ACC112 (cell line): Measurements from ENCODE around the gene HINT2.

Experiments used
- H2AFZ ChIP-seq: fragments of 200-600 bp; sonication (generic); one replicate; pipeline ENCODE4 v1.6.0; 2017; ENCODE audit warnings: antibody characterized with exemption, low read length; ENCODE audit not compliant: unreplicated experiment
- H3K27ac ChIP-seq: fragments of 200-600 bp; sonication (generic); 2 replicates; pipeline ENCODE4 v1.5.1; 2014; ENCODE audit warnings: low read depth, mild to moderate bottlenecking, antibody characterized with exemption, low read length, moderate library complexity
- H3K27me3 ChIP-seq: fragments of 200-600 bp; sonication (generic); 2 replicates; pipeline ENCODE4 v1.6.1; 2014; ENCODE audit warnings: mild to moderate bottlenecking, antibody characterized with exemption, low read length, moderate library complexity, mixed read lengths; ENCODE audit not compliant: insufficient read depth
- H3K36me3 ChIP-seq: fragments of 200-600 bp; sonication (generic); 2 replicates; pipeline ENCODE4 v1.6.1; 2016; ENCODE audit warnings: mild to moderate bottlenecking, antibody characterized with exemption, low read length, moderate library complexity, mixed read lengths; ENCODE audit not compliant: insufficient read depth
- H3K4me1 ChIP-seq: fragments of 200-600 bp; sonication (generic); one replicate; pipeline ENCODE4 v1.6.1; 2016; ENCODE audit warnings: low read length, mixed read lengths; ENCODE audit not compliant: insufficient read depth, unreplicated experiment, control insufficient read depth
- H3K4me3 ChIP-seq: fragments of 200-600 bp; sonication (generic); 2 replicates; pipeline ENCODE4 v1.5.1; 2014; ENCODE audit warnings: mild to moderate bottlenecking, low read depth, low read length
- H3K79me2 ChIP-seq: fragments of 200-600 bp; sonication (generic); one replicate; pipeline ENCODE4 v1.6.0; 2016; ENCODE audit warnings: low read length; ENCODE audit not compliant: control insufficient read depth, unreplicated experiment, insufficient read depth

The HINT2 gene

GRCh38 chr9:35810122-35810521, 4.7 kb downstream of the HINT2 start:
- no peak overlapping the region for H3K27ac ChIP-seq
- no peak overlapping the region for H3K4me3 ChIP-seq
- no peak overlapping the region for H2AFZ ChIP-seq
- no peaks in the 10 kb centered on the region for H3K79me2 ChIP-seq
- H3K27me3 ChIP-seq = no peaks in the 10 kb centered on the region
- H3K36me3 ChIP-seq = peaks cover 4% of the 10 kb centered on the region; the same call in 1 of the 2 replicates
- peaks cover 9% of the 10 kb centered on the region for H3K4me1 ChIP-seq

- Histone ChIP-seq H3K79me2 (no peaks in the 10 kb centered on the region), H3K4me1 (no peaks in the 10 kb centered on the region), H3K27ac (no peak overlapping the region), H3K36me3 (peaks cover 6% of the 10 kb centered on the region), H3K4me3 (no peak overlapping the region), H3K27me3 (no peaks in the 10 kb centered on the region), H2AFZ (no peak overlapping the region)
Measured at GRCh38 chr9:35808433-35808832, 6.4 kb downstream of the HINT2 start.

DNA sequence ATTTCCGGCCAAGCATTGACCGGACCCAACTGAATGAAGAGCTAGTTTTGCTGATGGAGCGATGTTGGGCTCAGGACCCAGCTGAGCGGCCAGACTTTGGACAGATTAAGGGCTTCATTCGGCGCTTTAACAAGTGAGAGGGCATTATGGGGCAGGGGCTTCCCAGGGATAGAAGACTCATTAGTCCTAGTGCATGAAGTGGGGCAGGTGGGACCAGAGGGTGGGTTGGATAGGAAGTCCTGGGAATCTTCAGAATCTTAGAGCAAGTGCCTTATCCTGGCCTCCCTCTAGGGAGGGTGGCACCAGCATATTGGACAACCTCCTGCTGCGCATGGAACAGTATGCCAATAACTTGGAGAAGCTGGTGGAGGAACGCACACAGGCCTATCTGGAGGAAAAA, 8.7 kb downstream of the HINT2 start:
- Histone ChIP-seq H2AFZ (no peak overlapping the region), H3K27me3 (no peaks in the 10 kb centered on the region), H3K79me2 (no peaks in the 10 kb centered on the region), H3K27ac (no peak overlapping the region), H3K36me3 (peaks cover 7% of the 10 kb centered on the region), H3K4me3 (no peak overlapping the region), H3K4me1 (no peaks in the 10 kb centered on the region)

GRCh38 chr9:35801328-35802128, 13.3 kb downstream of the HINT2 start:
- H3K36me3 ChIP-seq = peaks cover 4% of the 10 kb centered on the region; the same call in 1 of the 2 replicates

GRCh38 chr9:35800530-35800929, 14.3 kb downstream of the HINT2 start:
- Histone ChIP-seq H3K36me3 (peaks cover 4% of the 10 kb centered on the region; the same call in 1 of the 2 replicates), H3K79me2 (peaks cover 10% of the 10 kb centered on the region), H3K27ac (no peak overlapping the region), H3K27me3 (no peaks in the 10 kb centered on the region), H3K4me1 (peaks cover 20% of the 10 kb centered on the region), H3K4me3 (no peak overlapping the region), H2AFZ (no peak overlapping the region)

More at GRCh38 chr9:35801328-35802128, 13.3 kb downstream of the HINT2 start:
- Histone ChIP-seq H3K27me3 (no peaks in the 10 kb centered on the region), H3K27ac (no peak overlapping the region), H3K79me2 (peaks cover 10% of the 10 kb centered on the region), H3K4me1 (peaks cover 16% of the 10 kb centered on the region), H2AFZ (no peak overlapping the region), H3K4me3 (no peak overlapping the region)

- peaks cover 21% of the 10 kb centered on the region for H3K79me2 ChIP-seq
- no peak overlapping the region for H3K4me3 ChIP-seq
- peak overlapping the region; percentile 15; the same call in 1 of the 2 replicates for H3K27ac ChIP-seq
- H2AFZ ChIP-seq = no peak overlapping the region
- no peaks in the 10 kb centered on the region for H3K27me3 ChIP-seq
- peaks cover 36% of the 10 kb centered on the region for H3K4me1 ChIP-seq
- peaks cover 4% of the 10 kb centered on the region; the same call in 1 of the 2 replicates for H3K36me3 ChIP-seq
Measured at GRCh38 chr9:35798658-35799374, 16.0 kb downstream of the HINT2 start.

GRCh38 chr9:35797311-35798109, 17.3 kb downstream of the HINT2 start:
- H3K27me3 ChIP-seq = no peaks in the 10 kb centered on the region
- no peaks in the 10 kb centered on the region for H3K36me3 ChIP-seq
- H3K4me1 ChIP-seq = peaks cover 48% of the 10 kb centered on the region

GRCh38 chr9:35795695-35796094, 19.1 kb downstream of the HINT2 start:
- Histone ChIP-seq H3K27me3 (no peaks in the 10 kb centered on the region), H3K27ac (no peak overlapping the region), H3K36me3 (no peaks in the 10 kb centered on the region), H3K4me3 (peak overlapping the region; percentile 78; the same call in 1 of the 2 replicates), H2AFZ (no peak overlapping the region), H3K79me2 (peaks cover 40% of the 10 kb centered on the region), H3K4me1 (peaks cover 55% of the 10 kb centered on the region)

More at GRCh38 chr9:35797311-35798109, 17.3 kb downstream of the HINT2 start:
- peaks cover 33% of the 10 kb centered on the region for H3K79me2 ChIP-seq
- 0 out of 2 replicates have a peak overlapping the region, but pooled peaks have one; percentile 15 for H3K27ac ChIP-seq
- no peak overlapping the region for H3K4me3 ChIP-seq
- no peak overlapping the region for H2AFZ ChIP-seq

DNA sequence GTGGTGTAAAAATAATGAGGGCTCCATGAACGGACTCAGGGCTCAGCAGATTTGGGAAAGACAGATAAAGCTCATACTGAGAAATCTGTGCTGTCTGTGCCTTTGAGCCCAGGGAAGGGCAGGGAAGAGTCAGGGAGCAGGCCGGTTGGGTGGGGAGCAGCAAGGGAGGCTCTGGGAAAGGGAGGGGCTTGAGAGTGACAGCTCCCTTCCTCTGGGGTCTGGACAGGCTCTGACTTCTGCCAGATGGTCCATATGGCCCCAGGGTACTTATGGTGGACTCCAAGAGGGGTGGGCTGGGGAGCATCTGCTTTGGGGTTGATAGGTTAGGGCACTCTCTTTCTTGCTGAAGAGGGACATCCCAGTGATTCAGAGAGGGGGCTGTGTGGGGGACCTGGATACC, 21.4 kb downstream of the HINT2 start:
- no peak overlapping the region for H2AFZ ChIP-seq
- H3K36me3 ChIP-seq = no peaks in the 10 kb centered on the region
- peaks cover 58% of the 10 kb centered on the region for H3K4me1 ChIP-seq
- no peaks in the 10 kb centered on the region for H3K27me3 ChIP-seq
- H3K27ac ChIP-seq = no peak overlapping the region
- H3K4me3 ChIP-seq = peak overlapping the region; percentile 78
- peaks cover 40% of the 10 kb centered on the region for H3K79me2 ChIP-seq

- Histone ChIP-seq H2AFZ (no peak overlapping the region), H3K4me3 (peak overlapping the region; percentile 78), H3K4me1 (peaks cover 51% of the 10 kb centered on the region), H3K27me3 (no peaks in the 10 kb centered on the region), H3K79me2 (peaks cover 40% of the 10 kb centered on the region), H3K36me3 (no peaks in the 10 kb centered on the region), H3K27ac (no peak overlapping the region)
Measured at GRCh38 chr9:35792826-35793225, 22.0 kb downstream of the HINT2 start.
